HEK293T (cell line): Measurements from ENCODE around the gene PIEZO2.

Experiments
- ARNT ChIP-seq: fragments of 450-650 bp; IDR thresholded peaks from 2 replicates; pipeline ENCODE4 v1.6.1; 2017; ENCODE audit warnings: mild to moderate bottlenecking
- FOXM1 ChIP-seq: fragments of 450-650 bp; IDR thresholded peaks from 2 replicates; pipeline ENCODE4 v1.6.1; 2017; ENCODE audit warnings: mild to moderate bottlenecking, borderline replicate concordance
- SP1 ChIP-seq: fragments of 450-650 bp; IDR thresholded peaks from 2 replicates; pipeline ENCODE4 v1.6.1; 2017

DNA sequence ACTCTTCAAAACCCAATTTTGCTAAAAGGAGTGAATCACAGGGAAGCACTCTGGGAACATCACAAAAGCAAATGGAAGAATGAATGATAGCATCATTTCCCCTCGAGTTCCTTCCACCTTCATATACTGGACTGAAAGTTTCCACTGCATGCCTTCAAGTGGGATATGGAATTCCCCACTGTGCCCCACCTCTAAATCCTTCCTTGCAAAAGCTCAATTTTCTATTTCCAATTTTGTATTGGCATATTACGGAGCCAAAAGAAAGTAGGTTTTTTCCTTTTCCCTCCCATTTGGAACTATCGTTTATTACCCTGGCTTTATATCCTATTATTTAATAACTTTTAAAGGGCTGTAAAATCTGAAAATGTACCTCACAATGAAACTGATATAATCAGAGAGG lies 149.3 kb downstream of the PIEZO2 start:
- no peak for TF ChIP-seq ARNT
- TF ChIP-seq SP1 = no peak
- TF ChIP-seq FOXM1 = no peak
